Tibial nerve (tissue), 4 donors: Measurements from ENCODE around the gene BMAL1.

Experiments
- EP300 ChIP-seq, 2 donors: sonication (generic); formaldehyde crosslinking; IDR thresholded peaks; one replicate each; pipeline ENCODE4 v1.6.1; 2017; ENCODE audit warnings: antibody characterized with exemption in 2 of 2, mild to moderate bottlenecking in 1 of 2
- POLR2A ChIP-seq, 2 donors: fragments of 450-650 bp; IDR thresholded peaks; one replicate each; pipeline ENCODE4 v1.6.1; 2017; ENCODE audit warnings: antibody characterized with exemption in 2 of 2, mild to moderate bottlenecking in 2 of 2, moderate library complexity in 2 of 2
- TF ChIP-seq, protein P1 (sequence below), 5 experiments: fragments of 200-600 bp in 3 of 5; fragments of 450-650 bp in 2 of 5; sonication (generic) in 3 of 5; IDR thresholded peaks; one replicate each; pipeline ENCODE4 v1.5.1; 2016 to 2019; ENCODE audit warnings: antibody characterized with exemption in 5 of 5, mild to moderate bottlenecking in 3 of 5, moderate library complexity in 2 of 5

DNA sequence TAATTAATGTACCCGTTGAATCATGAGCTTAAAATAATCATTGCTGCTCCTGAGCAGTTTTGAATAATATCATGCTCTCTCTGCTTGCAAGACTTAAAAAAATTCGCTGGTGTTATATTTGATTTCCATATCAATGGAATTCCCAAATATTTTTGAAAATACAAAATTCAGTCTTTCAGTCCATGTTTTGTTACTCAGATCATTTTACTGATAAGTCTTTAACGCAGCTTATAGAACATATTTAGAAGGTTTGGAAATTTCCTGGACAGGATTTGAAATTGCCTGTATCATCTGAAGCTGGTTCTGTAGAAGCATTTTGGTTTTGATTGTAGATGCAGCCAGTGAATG lies 1.9 kb downstream of the BMAL1 start:
- TF ChIP-seq, protein P1, sequence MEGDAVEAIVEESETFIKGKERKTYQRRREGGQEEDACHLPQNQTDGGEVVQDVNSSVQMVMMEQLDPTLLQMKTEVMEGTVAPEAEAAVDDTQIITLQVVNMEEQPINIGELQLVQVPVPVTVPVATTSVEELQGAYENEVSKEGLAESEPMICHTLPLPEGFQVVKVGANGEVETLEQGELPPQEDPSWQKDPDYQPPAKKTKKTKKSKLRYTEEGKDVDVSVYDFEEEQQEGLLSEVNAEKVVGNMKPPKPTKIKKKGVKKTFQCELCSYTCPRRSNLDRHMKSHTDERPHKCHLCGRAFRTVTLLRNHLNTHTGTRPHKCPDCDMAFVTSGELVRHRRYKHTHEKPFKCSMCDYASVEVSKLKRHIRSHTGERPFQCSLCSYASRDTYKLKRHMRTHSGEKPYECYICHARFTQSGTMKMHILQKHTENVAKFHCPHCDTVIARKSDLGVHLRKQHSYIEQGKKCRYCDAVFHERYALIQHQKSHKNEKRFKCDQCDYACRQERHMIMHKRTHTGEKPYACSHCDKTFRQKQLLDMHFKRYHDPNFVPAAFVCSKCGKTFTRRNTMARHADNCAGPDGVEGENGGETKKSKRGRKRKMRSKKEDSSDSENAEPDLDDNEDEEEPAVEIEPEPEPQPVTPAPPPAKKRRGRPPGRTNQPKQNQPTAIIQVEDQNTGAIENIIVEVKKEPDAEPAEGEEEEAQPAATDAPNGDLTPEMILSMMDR (IDR thresholded peaks at IDR 0.05), result no peak
- TF ChIP-seq EP300 (IDR thresholded peaks at IDR 0.05) (no peak), POLR2A (IDR thresholded peaks at IDR 0.05) (no peak)
